ENCODE measurements around the gene SHMT2. TPM values are rescaled to one million over a fixed set of nuclear protein-coding genes. Genes with fewer than 3 reads are reported as not detected.

The SHMT2 gene
- total RNA-seq, 1 experiment from 2014 or later = 227 TPM

DNA sequence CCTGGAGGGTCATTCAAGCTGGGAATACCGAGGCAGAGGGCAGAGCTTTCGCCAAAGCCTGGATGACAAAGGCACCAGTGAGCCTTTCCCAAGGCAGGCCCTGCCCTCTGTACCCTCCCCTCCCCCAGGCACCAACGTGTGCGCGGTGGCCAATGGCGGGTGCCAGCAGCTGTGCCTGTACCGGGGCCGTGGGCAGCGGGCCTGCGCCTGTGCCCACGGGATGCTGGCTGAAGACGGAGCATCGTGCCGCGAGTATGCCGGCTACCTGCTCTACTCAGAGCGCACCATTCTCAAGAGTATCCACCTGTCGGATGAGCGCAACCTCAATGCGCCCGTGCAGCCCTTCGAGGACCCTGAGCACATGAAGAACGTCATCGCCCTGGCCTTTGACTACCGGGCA is 44.1 kb upstream of the SHMT2 start:
- no peaks in the 10 kb centered on the region for H3K9me3 ChIP-seq (ENCODE audit: insufficient read depth, low read depth)
- no peak overlapping the region for H3K4me2 ChIP-seq
- no peak overlapping the region for H2AFZ ChIP-seq
- H4K20me1 ChIP-seq (ENCODE audit: insufficient read depth) = no peaks in the 10 kb centered on the region
- H3K4me3 ChIP-seq = no peak overlapping the region
- no peaks in the 10 kb centered on the region for H3K36me3 ChIP-seq (ENCODE audit: low read depth)
- no peak for DNase-seq
- no peaks in the 10 kb centered on the region for H3K9me2 ChIP-seq (ENCODE audit: insufficient read depth)
- POLR2A ChIA-PET (ENCODE audit: unreplicated experiment) = no interaction called here
- no peak overlapping the region for H3K27ac ChIP-seq
- no peaks in the 10 kb centered on the region for H3K27me3 ChIP-seq (ENCODE audit: insufficient read depth, low read depth)
- intact Hi-C loops (cut with micrococcal nuclease; ENCODE audit: unreplicated experiment) = loop anchor here (10.0 kb wide), 1 partner anchor 351 kb away; no protein-coding TSS in a partner anchor
- no peak for TF ChIP-seq EZH2 (IDR thresholded peaks at IDR 0.05; ENCODE audit: low read depth)
- TF ChIP-seq, protein P1, sequence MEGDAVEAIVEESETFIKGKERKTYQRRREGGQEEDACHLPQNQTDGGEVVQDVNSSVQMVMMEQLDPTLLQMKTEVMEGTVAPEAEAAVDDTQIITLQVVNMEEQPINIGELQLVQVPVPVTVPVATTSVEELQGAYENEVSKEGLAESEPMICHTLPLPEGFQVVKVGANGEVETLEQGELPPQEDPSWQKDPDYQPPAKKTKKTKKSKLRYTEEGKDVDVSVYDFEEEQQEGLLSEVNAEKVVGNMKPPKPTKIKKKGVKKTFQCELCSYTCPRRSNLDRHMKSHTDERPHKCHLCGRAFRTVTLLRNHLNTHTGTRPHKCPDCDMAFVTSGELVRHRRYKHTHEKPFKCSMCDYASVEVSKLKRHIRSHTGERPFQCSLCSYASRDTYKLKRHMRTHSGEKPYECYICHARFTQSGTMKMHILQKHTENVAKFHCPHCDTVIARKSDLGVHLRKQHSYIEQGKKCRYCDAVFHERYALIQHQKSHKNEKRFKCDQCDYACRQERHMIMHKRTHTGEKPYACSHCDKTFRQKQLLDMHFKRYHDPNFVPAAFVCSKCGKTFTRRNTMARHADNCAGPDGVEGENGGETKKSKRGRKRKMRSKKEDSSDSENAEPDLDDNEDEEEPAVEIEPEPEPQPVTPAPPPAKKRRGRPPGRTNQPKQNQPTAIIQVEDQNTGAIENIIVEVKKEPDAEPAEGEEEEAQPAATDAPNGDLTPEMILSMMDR (conservative IDR thresholded peaks at IDR 0.05) = no peak
- no peaks in the 10 kb centered on the region for H3K79me2 ChIP-seq (ENCODE audit: low read depth)
- no TSS peak for BruUV-seq (replicated peaks)
- no peaks in the 10 kb centered on the region for H3K4me1 ChIP-seq (replicated peaks; ENCODE audit: insufficient read depth)
- CTCF ChIA-PET = no interaction called here
- no peaks in the 10 kb centered on the region for H3F3A ChIP-seq (ENCODE audit: insufficient read depth, low read depth)

DNA sequence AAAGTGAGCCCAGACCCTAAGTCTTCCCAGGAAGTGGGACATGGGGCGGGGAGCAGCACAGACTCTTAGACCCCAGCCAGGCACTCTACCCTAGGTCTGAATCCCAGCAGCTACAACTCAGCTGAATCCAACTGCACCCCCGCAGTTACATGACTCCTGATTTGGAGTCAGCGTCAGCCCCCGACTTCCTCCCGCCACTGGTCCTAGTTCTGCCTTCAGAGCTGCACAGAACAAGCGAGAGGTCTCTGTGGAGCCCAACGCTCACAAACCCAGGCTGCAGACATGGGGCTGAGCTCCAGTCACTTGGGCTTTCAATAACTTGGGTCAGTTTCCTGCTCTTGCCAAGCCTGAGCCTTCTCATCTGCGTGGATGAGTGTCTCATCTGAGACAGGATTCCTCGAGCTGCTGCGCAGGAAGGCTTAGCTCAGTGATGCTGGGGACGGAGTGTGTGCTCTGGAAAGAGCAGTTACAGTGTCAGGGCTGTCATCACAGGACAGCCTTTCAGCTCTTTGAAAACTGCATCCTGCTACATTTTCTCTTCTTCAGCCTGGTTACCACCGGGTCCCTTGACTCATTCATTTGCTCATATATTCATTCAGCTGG is 43.5 kb upstream of the SHMT2 start:
- Histone ChIP-seq H3K4me2 (no peak overlapping the region), H3K9me2 (ENCODE audit: insufficient read depth) (no peaks in the 10 kb centered on the region), H4K20me1 (ENCODE audit: insufficient read depth) (no peaks in the 10 kb centered on the region), H2AFZ (no peak overlapping the region), H3K79me2 (ENCODE audit: low read depth) (no peaks in the 10 kb centered on the region), H3K27me3 (ENCODE audit: insufficient read depth, low read depth) (no peaks in the 10 kb centered on the region), H3K27ac (no peak overlapping the region), H3F3A (ENCODE audit: insufficient read depth, low read depth) (no peaks in the 10 kb centered on the region), H3K4me3 (no peak overlapping the region), H3K4me1 (replicated peaks; ENCODE audit: insufficient read depth) (no peaks in the 10 kb centered on the region), H3K36me3 (ENCODE audit: low read depth) (no peaks in the 10 kb centered on the region), H3K9me3 (ENCODE audit: insufficient read depth, low read depth) (no peaks in the 10 kb centered on the region)
- POLR2A ChIA-PET (ENCODE audit: unreplicated experiment) = no interaction called here
- no TSS peak for BruUV-seq (replicated peaks)
- intact Hi-C loops (cut with micrococcal nuclease; ENCODE audit: unreplicated experiment) = loop anchor here (10.0 kb wide), 1 partner anchor 351 kb away; no protein-coding TSS in a partner anchor
- TF ChIP-seq, protein P1 (conservative IDR thresholded peaks at IDR 0.05) = no peak
- TF ChIP-seq EZH2 (IDR thresholded peaks at IDR 0.05; ENCODE audit: low read depth) = no peak
- no peak for DNase-seq
- CTCF ChIA-PET = no interaction called here

DNA sequence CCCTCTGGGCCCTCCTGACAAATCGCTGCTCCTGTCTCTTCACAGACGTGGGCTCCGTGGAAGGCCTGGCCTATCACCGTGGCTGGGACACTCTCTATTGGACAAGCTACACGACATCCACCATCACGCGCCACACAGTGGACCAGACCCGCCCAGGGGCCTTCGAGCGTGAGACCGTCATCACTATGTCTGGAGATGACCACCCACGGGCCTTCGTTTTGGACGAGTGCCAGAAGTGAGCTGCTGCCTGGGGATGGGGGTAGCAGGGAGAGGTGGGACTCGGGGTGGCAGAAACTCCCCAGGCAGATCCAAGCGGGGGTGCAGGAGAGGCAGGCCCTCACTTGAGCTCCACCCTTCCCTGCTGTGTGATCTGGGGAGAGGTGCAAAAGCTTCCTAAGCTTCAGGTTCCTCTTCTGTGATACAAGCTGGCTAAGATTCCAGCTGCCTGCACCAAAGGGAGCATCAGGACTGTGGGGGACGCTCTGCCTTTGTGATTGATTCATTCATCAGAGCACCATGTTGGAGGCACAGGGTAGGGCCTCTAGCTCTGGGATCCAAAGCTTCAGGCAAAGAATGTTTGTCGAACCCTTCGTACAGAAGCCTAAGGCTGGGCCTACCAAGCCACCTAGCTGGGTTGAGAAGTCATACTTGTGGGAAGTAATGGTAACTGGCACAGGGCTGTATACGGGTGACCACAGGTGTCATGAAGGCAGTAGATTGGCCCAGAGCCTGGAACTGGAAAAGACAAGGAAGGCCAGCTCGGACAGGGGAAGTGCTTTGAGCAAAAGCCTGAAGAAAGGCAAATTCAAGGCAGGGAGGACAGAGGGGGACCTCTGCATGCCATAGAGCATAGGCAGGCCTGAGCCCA is 42.1 kb upstream of the SHMT2 start:
- H3K27ac ChIP-seq = no peak overlapping the region
- H3F3A ChIP-seq (ENCODE audit: insufficient read depth, low read depth) = no peaks in the 10 kb centered on the region
- H3K9me2 ChIP-seq (ENCODE audit: insufficient read depth) = no peaks in the 10 kb centered on the region
- CTCF ChIA-PET = interaction anchor here (0.6 kb wide), 1 partner anchor 15 kb away, joined by 3 read pairs; no protein-coding TSS in a partner anchor
- H3K9me3 ChIP-seq (ENCODE audit: insufficient read depth, low read depth) = no peaks in the 10 kb centered on the region
- intact Hi-C loops (cut with micrococcal nuclease; ENCODE audit: unreplicated experiment) = loop anchor here (10.0 kb wide), 1 partner anchor 353 kb away; no protein-coding TSS in a partner anchor
- POLR2A ChIA-PET (ENCODE audit: unreplicated experiment) = interaction anchor here (0.6 kb wide), 1 partner anchor 59 kb away, joined by 3 read pairs; no protein-coding TSS in a partner anchor
- H2AFZ ChIP-seq = no peak overlapping the region
- BruUV-seq (replicated peaks) = no TSS peak
- no peak overlapping the region for H3K4me3 ChIP-seq
- no peaks in the 10 kb centered on the region for H3K79me2 ChIP-seq (ENCODE audit: low read depth)
- H3K4me1 ChIP-seq (replicated peaks; ENCODE audit: insufficient read depth) = no peaks in the 10 kb centered on the region
- no peaks in the 10 kb centered on the region for H4K20me1 ChIP-seq (ENCODE audit: insufficient read depth)
- no peak for DNase-seq
- no peaks in the 10 kb centered on the region for H3K36me3 ChIP-seq (ENCODE audit: low read depth)
- no peaks in the 10 kb centered on the region for H3K27me3 ChIP-seq (ENCODE audit: insufficient read depth, low read depth)
- H3K4me2 ChIP-seq = no peak overlapping the region
- TF ChIP-seq, protein P1 (conservative IDR thresholded peaks at IDR 0.05) = no peak
- TF ChIP-seq EZH2 (IDR thresholded peaks at IDR 0.05; ENCODE audit: low read depth) = no peak

All from PC-9 (cell line).